ENCODE measurements around the gene PPFIA2.

GRCh38 chr12:81798294-81798693 lies 39.1 kb upstream of the PPFIA2 start:
- TF ChIP-seq CTCF (IDR thresholded peaks at IDR 0.05) (no peak), POLR2AphosphoS5 (IDR thresholded peaks at IDR 0.05) (no peak)

Data from stomach (tissue), 4 donors.